Liver (tissue), 9 donors: Measurements from ENCODE around the gene WLS. TPM values are rescaled to one million over a fixed set of nuclear protein-coding genes. Genes with fewer than 3 reads are reported as not detected.

Experiments used
- DNase-seq: peaks from one replicate; pipeline ENCODE4 v3.0.0-alpha.2; 2017; ENCODE audit warnings: low spot score
- H3K27ac ChIP-seq, 2 donors: one replicate each; pipeline ENCODE4 v1.7.0; 2013; ENCODE audit warnings: inconsistent platforms in 2 of 2, low read length in 2 of 2, control low read depth in 1 of 2, low read depth in 1 of 2, mild to moderate bottlenecking in 1 of 2
- H3K27me3 ChIP-seq, 4 donors: one replicate each; pipeline versions ENCODE4 v1.6.1 to v1.7.0; 2013; ENCODE audit warnings: low read length in 3 of 4, inconsistent platforms in 1 of 4, mild to moderate bottlenecking in 1 of 4, moderate library complexity in 1 of 4; ENCODE audit not compliant: control insufficient read depth in 4 of 4, insufficient read depth in 4 of 4
- H3K36me3 ChIP-seq, 4 donors: one replicate each; pipeline versions ENCODE4 v1.6.1 to v1.7.0; 2013; ENCODE audit warnings: low read length in 3 of 4, mild to moderate bottlenecking in 3 of 4, low read depth in 1 of 4, moderate library complexity in 1 of 4; ENCODE audit not compliant: control insufficient read depth in 4 of 4, insufficient read depth in 3 of 4
- H3K4me1 ChIP-seq, 4 donors: one replicate each; pipeline versions ENCODE4 v1.6.1 to v1.7.0; 2013; ENCODE audit warnings: low read length in 3 of 4, mild to moderate bottlenecking in 3 of 4, moderate library complexity in 1 of 4; ENCODE audit not compliant: control insufficient read depth in 4 of 4, insufficient read depth in 4 of 4
- H3K4me3 ChIP-seq, 3 donors: one replicate each; pipeline versions ENCODE4 v1.6.1 to v1.7.0; 2013; ENCODE audit warnings: low read length in 3 of 3, control low read depth in 1 of 3, low read depth in 1 of 3, mild to moderate bottlenecking in 1 of 3
- H3K9ac ChIP-seq, 2 donors: one replicate each; pipeline ENCODE4 v1.7.0; 2013; ENCODE audit warnings: low read length in 2 of 2, mild to moderate bottlenecking in 2 of 2, moderate library complexity in 2 of 2, control low read depth in 1 of 2, low read depth in 1 of 2
- H3K9me3 ChIP-seq, 4 donors: one replicate each; pipeline versions ENCODE4 v1.6.1 to v1.7.0; 2013; ENCODE audit warnings: low read length in 3 of 4; ENCODE audit not compliant: control insufficient read depth in 4 of 4
- EGR1 ChIP-seq, 2 donors: IDR thresholded peaks; 2 replicates each; pipeline ENCODE4 v1.6.1; 2016 to 2018; ENCODE audit warnings: antibody characterized with exemption in 2 of 2, low read depth in 2 of 2
- FOXA1 ChIP-seq: IDR thresholded peaks from 2 replicates; pipeline ENCODE4 v1.6.1; 2016; ENCODE audit warnings: antibody characterized with exemption
- FOXA2 ChIP-seq: IDR thresholded peaks from 2 replicates; pipeline ENCODE4 v1.6.1; 2016; ENCODE audit warnings: antibody characterized with exemption
- GABPA ChIP-seq, 2 donors: IDR thresholded peaks in 1 of 2; conservative IDR thresholded peaks in 1 of 2; 2 replicates each; pipeline ENCODE4 v1.6.1; 2016; ENCODE audit warnings: antibody characterized with exemption in 2 of 2, mild to moderate bottlenecking in 1 of 2, moderate library complexity in 1 of 2
- HNF4A ChIP-seq, 2 donors: conservative IDR thresholded peaks; 2 replicates each; pipeline ENCODE4 v1.6.1; 2016; ENCODE audit warnings: antibody characterized with exemption in 2 of 2, mild to moderate bottlenecking in 2 of 2
- HNF4G ChIP-seq: IDR thresholded peaks from 2 replicates; pipeline ENCODE4 v1.6.1; 2016; ENCODE audit warnings: antibody characterized with exemption
- JUND ChIP-seq, 2 donors: IDR thresholded peaks; 2 replicates each; pipeline ENCODE4 v1.6.1; 2016; ENCODE audit warnings: antibody characterized with exemption in 2 of 2
- NR2F2 ChIP-seq: IDR thresholded peaks from 2 replicates; pipeline ENCODE4 v1.6.1; 2016; ENCODE audit warnings: antibody characterized with exemption
- RAD21 ChIP-seq, 2 donors: IDR thresholded peaks; 2 replicates each; pipeline ENCODE4 v1.6.1; 2016; ENCODE audit warnings: antibody characterized with exemption in 2 of 2, mild to moderate bottlenecking in 2 of 2
- RXRA ChIP-seq, 2 donors: IDR thresholded peaks; 2 replicates each; pipeline ENCODE4 v1.6.1; 2017 to 2018; ENCODE audit warnings: antibody characterized with exemption in 2 of 2, mild to moderate bottlenecking in 1 of 2
- SP1 ChIP-seq: IDR thresholded peaks from 2 replicates; pipeline ENCODE4 v1.6.1; 2018; ENCODE audit warnings: antibody characterized with exemption, mild to moderate bottlenecking
- TAF1 ChIP-seq: conservative IDR thresholded peaks from 2 replicates; pipeline ENCODE4 v1.6.1; 2016; ENCODE audit warnings: antibody characterized with exemption, mild to moderate bottlenecking
- YY1 ChIP-seq: IDR thresholded peaks from 2 replicates; pipeline ENCODE4 v1.6.1; 2016; ENCODE audit warnings: antibody characterized with exemption, mild to moderate bottlenecking
- WGBS: extraction: QIAGEN DNeasy Blood & Tissue Kit; methylation state at CpG from one replicate; pipeline ENCODE4 v1.1.7; 2013; 5-methylcytosine and 5-hydroxymethylcytosine counted together
- polyA plus RNA-seq, 2 donors: library from polyadenylated mRNA; stranded (reverse) in 1 of 2; unstranded in 1 of 2; fragments of 200-250 nt in 1 of 2; fragments of >200 nt in 1 of 2; fragmentation: Nextera tagmentation in 1 of 2; extraction: Ambion mirVana in 1 of 2; gene quantifications; one replicate each; pipeline versions ENCODE4 v1.2.1 to v1.2.3, GENCODE V29; 2013 to 2015
- total RNA-seq, 2 donors: library from RNA; depleted of rRNA; stranded (reverse); fragments of >200 nt; gene quantifications; one replicate each; pipeline ENCODE4 v1.2.3, GENCODE V29; 2014
- TF ChIP-seq, protein P1 (sequence below): IDR thresholded peaks from 2 replicates; pipeline ENCODE4 v1.6.1; 2016; ENCODE audit warnings: antibody characterized with exemption, mild to moderate bottlenecking
- TF ChIP-seq, protein P2 (sequence below): IDR thresholded peaks from 2 replicates; pipeline ENCODE4 v1.6.1; 2016; ENCODE audit warnings: antibody characterized with exemption
- TF ChIP-seq, protein P3 (sequence below): fragments of 150-350 bp; IDR thresholded peaks from 2 replicates; pipeline ENCODE4 v1.5.1; 2017; ENCODE audit warnings: improper control_type of control experiment, low read depth, low read length; ENCODE audit not compliant: missing input control
- TF ChIP-seq, protein P4 (sequence below): IDR thresholded peaks from 2 replicates; pipeline ENCODE4 v1.6.1; 2016; ENCODE audit warnings: antibody characterized with exemption
- TF ChIP-seq, protein P5 (sequence below): IDR thresholded peaks from 2 replicates; pipeline ENCODE4 v1.6.1; 2016; ENCODE audit warnings: antibody characterized with exemption
- donor health status: healthy.
- donor health status: healthy.
- donor health status: healthy.
- donor health status: healthy.
- donor health status: healthy.

The WLS gene
- total and polyA plus RNA-seq, 4 donors, result 3.2 to 12.5 (median 7.7) TPM

DNA sequence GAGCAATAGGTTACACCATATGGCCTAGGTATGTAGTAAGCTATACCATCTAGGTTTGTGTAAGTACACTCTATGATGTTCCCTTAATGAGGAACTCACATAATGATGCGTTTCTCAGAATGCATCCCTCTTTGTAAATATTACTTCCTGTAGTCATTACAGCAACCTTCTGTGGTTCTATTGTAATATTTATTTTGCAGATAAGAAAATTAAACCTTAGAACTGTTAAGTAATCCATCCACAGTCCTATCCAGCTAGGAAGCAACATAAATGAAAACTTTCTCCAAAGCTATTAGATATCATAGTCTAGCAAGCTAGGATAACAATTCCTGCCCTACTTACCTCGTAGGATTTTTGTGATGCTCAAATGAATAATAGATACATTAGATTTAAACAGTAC, 88.7 kb downstream of the WLS start:
- Histone ChIP-seq H3K4me3 (no peak overlapping the region), H3K9ac (no peak overlapping the region), H3K27ac (peak overlapping the region; percentile 34 to 78), H3K4me1 (peaks cover 11 to 33% (median 27%) of the 10 kb centered on the region in 4 donors), H3K9me3 (no peaks in the 10 kb centered on the region), H3K27me3 (no peaks in the 10 kb centered on the region), H3K36me3 (no peaks in the 10 kb centered on the region)
- no peak for DNase-seq
- 22% methylated on average over 2 of the region's 2 CpGs for WGBS
- TF ChIP-seq GABPA (IDR thresholded peaks at IDR 0.05 in 1 of 2, conservative IDR thresholded peaks at IDR 0.05 in 1 of 2) (peak; percentile 25 to 30), FOXA1 (no peak), RAD21 (IDR thresholded peaks at IDR 0.05) (peak; percentile 42 to 50), NR2F2 (no peak), EGR1 (IDR thresholded peaks at IDR 0.05; ENCODE audit: low read depth in 2 of 2) (peak in 1 of 2 donors; percentile 60), SP1 (peak; percentile 77), HNF4A (conservative IDR thresholded peaks at IDR 0.05) (peak; percentile 81 to 84), RXRA (IDR thresholded peaks at IDR 0.05) (peak; percentile 41 to 74), JUND (IDR thresholded peaks at IDR 0.05) (peak; percentile 53 to 75), HNF4G (peak; percentile 35), FOXA2 (peak; percentile 87), YY1 (peak; percentile 49), TAF1 (peak; percentile 16)
- TF ChIP-seq, protein P1, sequence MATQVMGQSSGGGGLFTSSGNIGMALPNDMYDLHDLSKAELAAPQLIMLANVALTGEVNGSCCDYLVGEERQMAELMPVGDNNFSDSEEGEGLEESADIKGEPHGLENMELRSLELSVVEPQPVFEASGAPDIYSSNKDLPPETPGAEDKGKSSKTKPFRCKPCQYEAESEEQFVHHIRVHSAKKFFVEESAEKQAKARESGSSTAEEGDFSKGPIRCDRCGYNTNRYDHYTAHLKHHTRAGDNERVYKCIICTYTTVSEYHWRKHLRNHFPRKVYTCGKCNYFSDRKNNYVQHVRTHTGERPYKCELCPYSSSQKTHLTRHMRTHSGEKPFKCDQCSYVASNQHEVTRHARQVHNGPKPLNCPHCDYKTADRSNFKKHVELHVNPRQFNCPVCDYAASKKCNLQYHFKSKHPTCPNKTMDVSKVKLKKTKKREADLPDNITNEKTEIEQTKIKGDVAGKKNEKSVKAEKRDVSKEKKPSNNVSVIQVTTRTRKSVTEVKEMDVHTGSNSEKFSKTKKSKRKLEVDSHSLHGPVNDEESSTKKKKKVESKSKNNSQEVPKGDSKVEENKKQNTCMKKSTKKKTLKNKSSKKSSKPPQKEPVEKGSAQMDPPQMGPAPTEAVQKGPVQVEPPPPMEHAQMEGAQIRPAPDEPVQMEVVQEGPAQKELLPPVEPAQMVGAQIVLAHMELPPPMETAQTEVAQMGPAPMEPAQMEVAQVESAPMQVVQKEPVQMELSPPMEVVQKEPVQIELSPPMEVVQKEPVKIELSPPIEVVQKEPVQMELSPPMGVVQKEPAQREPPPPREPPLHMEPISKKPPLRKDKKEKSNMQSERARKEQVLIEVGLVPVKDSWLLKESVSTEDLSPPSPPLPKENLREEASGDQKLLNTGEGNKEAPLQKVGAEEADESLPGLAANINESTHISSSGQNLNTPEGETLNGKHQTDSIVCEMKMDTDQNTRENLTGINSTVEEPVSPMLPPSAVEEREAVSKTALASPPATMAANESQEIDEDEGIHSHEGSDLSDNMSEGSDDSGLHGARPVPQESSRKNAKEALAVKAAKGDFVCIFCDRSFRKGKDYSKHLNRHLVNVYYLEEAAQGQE, result no peak
- TF ChIP-seq, protein P2, sequence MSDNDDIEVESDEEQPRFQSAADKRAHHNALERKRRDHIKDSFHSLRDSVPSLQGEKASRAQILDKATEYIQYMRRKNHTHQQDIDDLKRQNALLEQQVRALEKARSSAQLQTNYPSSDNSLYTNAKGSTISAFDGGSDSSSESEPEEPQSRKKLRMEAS, result peak; percentile 69
- TF ChIP-seq, protein P3, sequence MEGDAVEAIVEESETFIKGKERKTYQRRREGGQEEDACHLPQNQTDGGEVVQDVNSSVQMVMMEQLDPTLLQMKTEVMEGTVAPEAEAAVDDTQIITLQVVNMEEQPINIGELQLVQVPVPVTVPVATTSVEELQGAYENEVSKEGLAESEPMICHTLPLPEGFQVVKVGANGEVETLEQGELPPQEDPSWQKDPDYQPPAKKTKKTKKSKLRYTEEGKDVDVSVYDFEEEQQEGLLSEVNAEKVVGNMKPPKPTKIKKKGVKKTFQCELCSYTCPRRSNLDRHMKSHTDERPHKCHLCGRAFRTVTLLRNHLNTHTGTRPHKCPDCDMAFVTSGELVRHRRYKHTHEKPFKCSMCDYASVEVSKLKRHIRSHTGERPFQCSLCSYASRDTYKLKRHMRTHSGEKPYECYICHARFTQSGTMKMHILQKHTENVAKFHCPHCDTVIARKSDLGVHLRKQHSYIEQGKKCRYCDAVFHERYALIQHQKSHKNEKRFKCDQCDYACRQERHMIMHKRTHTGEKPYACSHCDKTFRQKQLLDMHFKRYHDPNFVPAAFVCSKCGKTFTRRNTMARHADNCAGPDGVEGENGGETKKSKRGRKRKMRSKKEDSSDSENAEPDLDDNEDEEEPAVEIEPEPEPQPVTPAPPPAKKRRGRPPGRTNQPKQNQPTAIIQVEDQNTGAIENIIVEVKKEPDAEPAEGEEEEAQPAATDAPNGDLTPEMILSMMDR, result no peak
- TF ChIP-seq, protein P4, sequence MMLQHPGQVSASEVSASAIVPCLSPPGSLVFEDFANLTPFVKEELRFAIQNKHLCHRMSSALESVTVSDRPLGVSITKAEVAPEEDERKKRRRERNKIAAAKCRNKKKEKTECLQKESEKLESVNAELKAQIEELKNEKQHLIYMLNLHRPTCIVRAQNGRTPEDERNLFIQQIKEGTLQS, result no peak
- TF ChIP-seq, protein P5, sequence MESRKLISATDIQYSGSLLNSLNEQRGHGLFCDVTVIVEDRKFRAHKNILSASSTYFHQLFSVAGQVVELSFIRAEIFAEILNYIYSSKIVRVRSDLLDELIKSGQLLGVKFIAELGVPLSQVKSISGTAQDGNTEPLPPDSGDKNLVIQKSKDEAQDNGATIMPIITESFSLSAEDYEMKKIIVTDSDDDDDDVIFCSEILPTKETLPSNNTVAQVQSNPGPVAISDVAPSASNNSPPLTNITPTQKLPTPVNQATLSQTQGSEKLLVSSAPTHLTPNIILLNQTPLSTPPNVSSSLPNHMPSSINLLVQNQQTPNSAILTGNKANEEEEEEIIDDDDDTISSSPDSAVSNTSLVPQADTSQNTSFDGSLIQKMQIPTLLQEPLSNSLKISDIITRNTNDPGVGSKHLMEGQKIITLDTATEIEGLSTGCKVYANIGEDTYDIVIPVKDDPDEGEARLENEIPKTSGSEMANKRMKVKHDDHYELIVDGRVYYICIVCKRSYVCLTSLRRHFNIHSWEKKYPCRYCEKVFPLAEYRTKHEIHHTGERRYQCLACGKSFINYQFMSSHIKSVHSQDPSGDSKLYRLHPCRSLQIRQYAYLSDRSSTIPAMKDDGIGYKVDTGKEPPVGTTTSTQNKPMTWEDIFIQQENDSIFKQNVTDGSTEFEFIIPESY, result peak; percentile 73
